Femur (tissue), 1 donor: ENCODE results near the gene DNM3.

Source experiments
- DNase-seq: peaks from one replicate; pipeline ENCODE4 v3.0.0-alpha.2; 2017

The DNM3 gene

GRCh38 chr1:172447641-172448040 lies 606.3 kb downstream of the DNM3 start:
- no peak for DNase-seq

DNA sequence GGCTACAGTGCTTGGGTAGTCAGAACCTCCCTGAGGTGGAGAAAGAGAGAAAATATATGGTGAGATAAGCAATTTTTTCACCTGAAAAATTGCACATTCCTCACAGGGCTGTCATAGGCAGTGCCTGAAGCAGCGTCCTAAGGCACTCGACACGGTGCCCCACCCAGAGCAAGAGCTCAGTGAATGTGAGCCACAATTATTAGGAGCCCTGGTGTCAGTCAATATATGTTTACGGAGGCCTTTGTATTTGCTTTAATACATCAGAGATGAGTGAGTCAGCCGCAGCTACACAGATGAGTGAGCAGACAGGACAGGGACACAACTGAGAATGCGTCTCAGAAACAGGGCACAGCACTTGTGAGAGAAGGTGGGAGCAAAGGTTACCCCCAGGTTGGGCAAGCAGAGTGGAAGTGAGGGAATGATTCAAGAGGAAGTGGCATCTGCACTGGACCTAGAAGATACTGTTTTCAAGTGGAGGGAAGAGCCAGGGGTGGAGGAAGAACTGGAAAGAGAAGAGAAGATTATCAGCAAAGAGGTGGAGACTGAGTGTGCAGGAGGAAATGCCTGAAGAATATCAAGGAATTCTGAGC lies 607.8 kb downstream of the DNM3 start:
- no peak for DNase-seq

GRCh38 chr1:172449585-172450523 lies 608.6 kb downstream of the DNM3 start:
- peak; percentile 75 for DNase-seq

DNA sequence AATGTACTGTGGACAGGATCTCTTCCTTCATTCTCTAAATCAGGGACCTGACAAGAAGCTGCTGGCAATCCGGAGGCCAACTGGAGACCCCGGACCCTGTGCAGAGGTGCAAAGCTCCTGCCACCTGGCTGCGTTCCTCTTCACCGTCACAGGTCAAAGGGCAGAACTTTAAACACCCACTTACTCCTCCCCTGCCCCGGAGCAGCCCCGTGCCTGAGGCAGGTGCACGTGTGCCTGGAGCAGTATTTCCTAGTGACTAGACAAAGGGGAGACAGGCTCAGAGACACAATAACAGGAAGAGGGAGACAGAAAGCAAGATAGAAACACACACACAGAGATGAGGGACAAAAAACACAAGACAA lies 609.2 kb downstream of the DNM3 start:
- no peak for DNase-seq

DNA sequence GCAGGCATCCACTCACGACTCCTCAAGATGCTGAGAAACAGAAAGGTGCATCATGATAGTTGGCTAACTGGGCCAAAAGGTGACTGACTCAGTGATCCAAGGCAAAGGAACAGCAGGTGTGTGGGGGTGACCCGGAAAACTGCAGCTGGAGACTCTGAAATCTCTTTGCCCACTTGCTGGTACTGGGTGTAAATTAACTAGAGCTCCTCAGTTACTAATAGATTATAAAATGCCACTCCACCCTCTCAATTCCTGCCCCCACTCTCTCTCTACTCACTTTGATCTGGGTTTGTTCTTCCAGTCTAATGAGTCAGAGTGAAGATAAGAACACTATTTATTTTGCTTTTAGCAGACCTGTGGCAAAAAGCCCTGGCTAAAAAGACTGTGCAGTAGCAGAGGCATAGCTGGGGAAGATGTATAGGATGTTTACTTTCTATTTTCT lies 609.7 kb downstream of the DNM3 start:
- no peak for DNase-seq

DNA sequence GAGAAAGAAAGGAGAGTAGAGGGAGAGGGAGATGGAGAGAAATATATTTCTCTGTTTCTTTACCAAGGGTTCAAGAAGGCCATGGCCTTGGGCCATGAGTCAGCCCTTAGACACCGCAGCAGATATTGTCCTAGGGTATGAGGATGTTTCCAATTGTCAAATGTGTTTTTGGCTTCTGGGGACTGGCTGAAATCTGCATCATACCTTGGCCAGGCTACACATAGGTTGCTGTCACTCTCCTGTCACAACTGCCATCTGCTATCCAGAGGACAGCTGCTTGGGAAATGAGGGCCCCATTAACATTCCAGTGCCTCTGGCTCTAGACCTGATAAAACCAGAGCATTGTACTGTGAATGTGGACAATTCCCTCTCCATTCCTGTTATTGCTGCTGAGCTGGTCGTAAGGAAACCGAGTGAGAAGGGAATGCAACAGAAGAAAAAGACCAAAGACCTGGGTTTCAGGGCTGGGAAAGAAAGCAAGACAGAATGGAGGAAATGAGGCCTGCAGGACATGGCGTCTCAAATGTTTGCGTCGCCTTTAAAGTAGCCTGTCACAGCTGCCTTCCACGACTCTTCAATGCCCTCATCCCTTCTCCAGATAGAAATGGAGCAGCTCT lies 611.3 kb downstream of the DNM3 start:
- no peak for DNase-seq

DNA sequence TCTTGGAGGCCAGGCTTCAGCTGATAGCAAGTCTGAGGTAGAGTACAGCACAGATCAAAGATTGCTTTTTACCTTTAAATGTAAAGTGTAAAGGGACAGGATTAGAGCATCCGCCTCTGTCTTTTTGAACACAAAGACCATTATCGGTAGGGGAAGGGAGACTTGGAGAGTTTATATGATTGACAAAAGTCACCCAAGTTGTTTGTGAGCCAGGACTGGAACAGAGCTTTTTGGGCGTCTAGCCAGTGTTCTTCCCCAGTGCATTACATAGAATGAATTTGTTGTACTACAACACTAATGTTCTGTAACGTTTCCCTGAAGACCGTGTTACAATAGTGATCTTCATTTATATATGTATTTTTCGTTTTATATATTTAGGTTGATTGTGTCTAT lies 611.9 kb downstream of the DNM3 start:
- DNase-seq, result no peak

DNA sequence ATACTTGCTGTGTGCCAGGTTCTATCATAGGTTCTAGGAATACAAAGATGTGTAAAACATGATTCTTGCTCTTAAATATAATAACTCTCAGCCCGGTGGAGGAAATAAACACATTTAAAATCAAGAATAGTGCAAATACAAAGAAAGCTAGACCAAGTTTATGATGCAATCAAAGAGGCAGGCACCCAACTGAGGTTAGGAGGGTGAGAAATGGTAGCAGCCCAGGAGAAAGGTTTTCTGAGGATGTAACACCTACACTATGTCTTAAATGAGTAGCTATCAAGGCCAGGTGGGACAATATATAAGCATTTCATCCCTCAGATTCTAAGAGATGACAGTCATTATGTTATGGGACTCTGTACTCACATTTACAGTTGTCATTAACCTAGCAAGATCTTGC lies 612.3 kb downstream of the DNM3 start:
- no peak for DNase-seq

DNA sequence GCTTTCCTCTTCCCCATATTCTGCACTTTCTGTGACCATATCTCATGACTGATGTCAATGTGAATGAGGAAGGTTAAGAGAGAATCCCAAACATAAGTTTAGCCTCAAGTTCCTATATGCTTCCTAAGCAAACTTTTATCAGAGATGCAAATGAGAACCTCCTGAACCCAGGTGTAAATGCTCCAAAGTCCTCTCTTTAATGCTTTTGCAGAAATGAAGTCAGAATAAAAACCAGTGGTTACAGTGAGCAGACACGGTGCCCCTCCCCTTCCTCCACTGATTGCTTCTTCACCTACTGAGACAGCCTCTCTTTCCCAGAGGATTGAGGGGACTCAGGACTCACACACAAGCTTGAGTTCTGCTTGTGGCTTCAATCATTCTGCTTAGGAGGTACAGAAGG lies 614.2 kb downstream of the DNM3 start:
- DNase-seq, result no peak

DNA sequence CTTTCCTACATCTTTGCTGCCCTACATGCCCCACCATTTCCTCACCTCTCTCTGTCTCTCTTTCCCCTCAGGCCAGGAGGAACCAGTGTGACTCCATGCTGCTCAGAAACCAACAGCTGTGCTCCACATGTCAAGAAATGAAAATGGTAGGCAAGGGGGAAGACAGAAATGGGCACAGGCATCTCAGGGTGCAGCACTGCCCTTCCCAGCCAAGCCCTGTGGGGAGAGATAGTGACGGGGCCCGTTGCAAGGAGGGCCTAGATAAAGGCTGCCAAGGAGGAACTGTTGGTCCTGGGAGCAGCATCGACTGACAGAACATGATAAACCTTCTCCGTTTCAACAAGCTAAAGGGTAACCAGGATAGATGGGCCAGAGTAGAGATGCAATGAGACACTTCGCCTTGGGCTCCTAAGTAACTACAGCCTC lies 615.1 kb downstream of the DNM3 start:
- no peak for DNase-seq

DNA sequence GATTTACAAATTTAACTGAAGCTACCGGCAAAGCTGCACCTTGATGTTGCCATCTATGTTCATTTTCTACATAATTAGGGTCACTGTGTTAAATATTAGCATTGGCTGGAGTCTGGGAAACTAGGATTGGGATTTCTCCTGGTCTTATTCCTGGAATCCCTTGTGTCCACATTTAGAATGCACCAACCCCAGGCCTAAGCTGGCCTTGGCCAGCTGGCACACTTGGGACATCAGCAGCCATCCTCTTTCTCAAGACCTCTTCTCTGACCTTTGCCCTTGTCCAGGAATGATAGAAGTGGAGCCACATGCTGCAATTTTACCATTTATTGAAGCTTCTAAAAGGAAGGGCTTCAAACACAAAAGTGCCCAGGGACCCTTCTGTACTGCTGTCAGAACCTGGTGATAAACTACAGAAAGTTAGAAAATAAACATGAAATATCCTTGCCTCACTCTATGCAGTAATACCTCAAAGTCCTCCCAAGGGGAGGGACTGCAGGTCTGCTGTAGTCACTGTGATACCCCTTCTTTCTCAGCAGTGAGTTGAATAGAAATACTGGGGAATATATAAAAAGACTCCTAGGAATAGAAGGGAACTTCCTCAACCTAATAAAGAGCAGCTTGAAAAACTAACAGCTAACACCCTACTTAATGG lies 616.3 kb downstream of the DNM3 start:
- DNase-seq, result no peak

GRCh38 chr1:172460177-172460576 lies 618.9 kb downstream of the DNM3 start:
- DNase-seq, result no peak

- no peak for DNase-seq
Observed at GRCh38 chr1:172460887-172461315, 619.6 kb downstream of the DNM3 start.
